Activated CD4-positive, alpha-beta memory T cell treated with anti-CD3 and anti-CD28 coated beads, Interleukin-2, amount 10 ng/mL, durations not matched to agents 7 days and 5 days (primary cell): Measurements from ENCODE around the gene PPP1R2. TPM values are rescaled to one million over a fixed set of nuclear protein-coding genes. Genes with fewer than 3 reads are reported as not detected.

Experiments
- CTCF ChIA-PET: fragments of 350-600 bp; sonication (Branson Sonifier 250); formaldehyde crosslinking; loops from one replicate; lab custom pipeline; 2021; ENCODE audit warnings: antibody characterized with exemption, inconsistent platforms; lab: Charles Lee
- POLR2A ChIA-PET: fragments of 350-600 bp; sonication (Branson Sonifier 250); formaldehyde crosslinking; loops from one replicate; lab custom pipeline; 2021; ENCODE audit warnings: antibody characterized with exemption; lab: Charles Lee
- DNase-seq: peaks from one replicate; pipeline ENCODE4 v3.0.0-alpha.2; 2020
- H3K27ac Mint-ChIP-seq: one replicate; pipeline ENCODE4 v1.8.0; 2021; ENCODE audit warnings: mild to moderate bottlenecking, mixed read lengths
- H3K27me3 Mint-ChIP-seq: one replicate; pipeline ENCODE4 v1.8.0; 2021; ENCODE audit warnings: mixed read lengths
- H3K36me3 Mint-ChIP-seq: one replicate; pipeline ENCODE4 v1.8.0; 2021; ENCODE audit warnings: low read depth, mixed read lengths
- H3K4me1 Mint-ChIP-seq: one replicate; pipeline ENCODE4 v1.8.0; 2021; ENCODE audit warnings: mixed read lengths
- H3K4me3 Mint-ChIP-seq: one replicate; pipeline ENCODE4 v1.8.0; 2021; ENCODE audit warnings: mild to moderate bottlenecking, mixed read lengths
- H3K9me3 Mint-ChIP-seq: one replicate; pipeline ENCODE4 v1.8.0; 2021; ENCODE audit warnings: mixed read lengths
- total RNA-seq, 2 experiments: library from RNA; stranded (reverse); gene quantifications; one replicate each; pipeline ENCODE4 v1.2.3, GENCODE V29; 2021

PPP1R2 gene
- total RNA-seq, 2 experiments from 2014 or later: 75.0 to 81.8 TPM

DNA sequence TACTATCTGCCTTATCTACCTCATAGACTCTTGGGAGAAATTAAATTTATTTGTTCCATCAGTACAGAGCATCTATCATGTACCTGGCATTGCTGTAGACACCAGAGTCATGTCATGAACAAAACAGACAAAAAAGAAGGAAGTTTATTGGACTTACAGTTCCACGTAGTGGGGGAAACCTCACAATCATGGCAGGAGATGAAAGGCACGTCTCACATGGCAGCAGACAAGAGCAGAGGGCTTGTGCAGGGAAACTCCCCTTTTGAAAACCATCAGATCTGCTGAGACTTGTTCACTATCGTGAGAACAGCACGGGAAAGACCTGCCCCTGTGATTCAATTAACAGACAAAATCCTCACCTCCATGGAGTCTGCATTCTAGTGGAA lies 74.7 kb downstream of the PPP1R2 start:
- Mint-ChIP-seq H3K27me3 (no peaks in the 10 kb centered on the region), H3K4me3 (no peak overlapping the region), H3K36me3 (peaks cover 15% of the 10 kb centered on the region), H3K27ac (peak overlapping the region; percentile 47), H3K4me1 (peaks cover 19% of the 10 kb centered on the region), H3K9me3 (peaks cover 16% of the 10 kb centered on the region)
- ChIA-PET CTCF (no interaction called here), POLR2A (no interaction called here)
- no peak for DNase-seq

- Mint-ChIP-seq H3K4me1 (peaks cover 19% of the 10 kb centered on the region), H3K27ac (peak overlapping the region; percentile 47), H3K4me3 (no peak overlapping the region), H3K36me3 (peaks cover 15% of the 10 kb centered on the region), H3K27me3 (no peaks in the 10 kb centered on the region), H3K9me3 (peaks cover 16% of the 10 kb centered on the region)
- DNase-seq: no peak
- POLR2A ChIA-PET: no interaction called here
- CTCF ChIA-PET: no interaction called here
Measured at GRCh38 chr3:195467641-195468390, 75.3 kb downstream of the PPP1R2 start.

DNA sequence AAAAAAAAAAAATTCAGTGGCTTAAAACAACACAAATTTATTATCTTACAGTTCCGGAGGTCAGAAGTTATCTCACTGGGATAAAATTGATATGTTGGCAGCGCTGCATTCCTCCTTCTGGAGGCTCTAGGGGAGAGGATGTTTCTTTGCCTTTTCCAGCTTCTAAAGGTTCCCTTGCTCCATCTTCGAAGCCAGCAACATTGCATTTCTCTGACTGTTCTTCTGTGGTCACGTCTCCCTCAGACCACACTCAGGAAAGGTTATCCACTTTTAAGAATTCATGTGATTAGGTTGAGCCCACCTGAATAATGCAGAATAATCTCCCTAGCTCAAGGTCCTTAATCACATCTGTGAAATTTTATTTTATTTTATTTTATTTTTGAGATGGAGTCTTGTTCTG lies 76.9 kb downstream of the PPP1R2 start:
- Mint-ChIP-seq H3K27me3 (no peaks in the 10 kb centered on the region), H3K27ac (no peak overlapping the region), H3K9me3 (peaks cover 16% of the 10 kb centered on the region), H3K36me3 (peaks cover 15% of the 10 kb centered on the region), H3K4me3 (no peak overlapping the region), H3K4me1 (peaks cover 19% of the 10 kb centered on the region)
- POLR2A ChIA-PET: no interaction called here
- CTCF ChIA-PET: interaction anchor here (1.3 kb wide), 1 partner anchor 195 kb away, joined by 3 read pairs; the partner anchor contains the start of gene XXYLT1
- no peak for DNase-seq

Other genes starting within 250 kb of the PPP1R2 start
- gene ACAP2, start 100.3 kb downstream of the PPP1R2 start, total RNA-seq: 10 to 100 TPM; 76.0 to 77.4 TPM
- not detected for gene APOD, start 40.6 kb upstream of the PPP1R2 start, total RNA-seq
- 1 to 10 TPM; 1.2 to 2.8 TPM for gene MUC20, start 177.7 kb upstream of the PPP1R2 start, total RNA-seq